Osteocyte (in vitro differentiated cells): ENCODE measurements around the gene EGR4. TPM values are rescaled to one million over a fixed set of nuclear protein-coding genes. Genes with fewer than 3 reads are reported as not detected.

Experiments used
- DNase-seq: peaks from one replicate; pipeline ENCODE4 v3.0.0; 2021; ENCODE audit warnings: mixed read lengths; ENCODE audit not compliant: unreplicated experiment; ENCODE audit errors: extremely low spot score
- H3K27ac Mint-ChIP-seq: one replicate; pipeline ENCODE4 v1.8.0; 2021; ENCODE audit warnings: mild to moderate bottlenecking, mixed read lengths; ENCODE audit not compliant: unreplicated experiment
- H3K27me3 Mint-ChIP-seq: one replicate; pipeline ENCODE4 v1.8.0; 2021; ENCODE audit warnings: mixed read lengths; ENCODE audit not compliant: unreplicated experiment
- H3K36me3 Mint-ChIP-seq: one replicate; pipeline ENCODE4 v1.8.0; 2021; ENCODE audit warnings: mixed read lengths; ENCODE audit not compliant: unreplicated experiment
- H3K4me1 Mint-ChIP-seq: one replicate; pipeline ENCODE4 v1.8.0; 2021; ENCODE audit warnings: mixed read lengths; ENCODE audit not compliant: unreplicated experiment
- H3K4me3 Mint-ChIP-seq: one replicate; pipeline ENCODE4 v1.8.0; 2021; ENCODE audit warnings: mild to moderate bottlenecking, moderate library complexity, mixed read lengths; ENCODE audit not compliant: unreplicated experiment
- H3K9me3 Mint-ChIP-seq: one replicate; pipeline ENCODE4 v1.8.0; 2021; ENCODE audit warnings: mixed read lengths; ENCODE audit not compliant: unreplicated experiment
- CTCF ChIP-seq: fragments of 200-600 bp; sonication (generic); IDR thresholded peaks from 2 replicates; pipeline ENCODE4 v1.5.0; 2021; ENCODE audit warnings: antibody characterized with exemption, mild to moderate bottlenecking, moderate library complexity
- total RNA-seq: library from RNA; stranded (reverse); gene quantifications from 2 replicates; pipeline ENCODE4 v1.2.1, GENCODE V29; 2021

EGR4 gene
- total RNA-seq, 1 donor from 2014 or later: not detected

GRCh38 chr2:73259704-73260337, 33.5 kb downstream of the EGR4 start:
- H3K27me3 Mint-ChIP-seq: peaks cover 7% of the 10 kb centered on the region
- H3K36me3 Mint-ChIP-seq: no peaks in the 10 kb centered on the region
- H3K4me3 Mint-ChIP-seq: no peak overlapping the region
- no peak for DNase-seq
- no peaks in the 10 kb centered on the region for H3K4me1 Mint-ChIP-seq
- no peak for TF ChIP-seq CTCF
- no peak overlapping the region for H3K27ac Mint-ChIP-seq
- no peaks in the 10 kb centered on the region for H3K9me3 Mint-ChIP-seq

GRCh38 chr2:73259276-73259675, 34.1 kb downstream of the EGR4 start:
- DNase-seq: no peak
- no peaks in the 10 kb centered on the region for H3K9me3 Mint-ChIP-seq

GRCh38 chr2:73258913-73259215, 34.5 kb downstream of the EGR4 start:
- Mint-ChIP-seq H3K9me3 (no peaks in the 10 kb centered on the region), H3K27ac (no peak overlapping the region), H3K36me3 (peaks cover 2% of the 10 kb centered on the region), H3K4me3 (no peak overlapping the region), H3K4me1 (no peaks in the 10 kb centered on the region), H3K27me3 (peaks cover 7% of the 10 kb centered on the region)
- DNase-seq: no peak
- TF ChIP-seq CTCF: no peak

More at GRCh38 chr2:73259276-73259675, 34.1 kb downstream of the EGR4 start:
- H3K36me3 Mint-ChIP-seq: no peaks in the 10 kb centered on the region
- no peak overlapping the region for H3K4me3 Mint-ChIP-seq
- H3K27me3 Mint-ChIP-seq: peaks cover 7% of the 10 kb centered on the region
- TF ChIP-seq CTCF: no peak
- no peak overlapping the region for H3K27ac Mint-ChIP-seq
- H3K4me1 Mint-ChIP-seq: no peaks in the 10 kb centered on the region

GRCh38 chr2:73258186-73258912, 35.0 kb downstream of the EGR4 start:
- no peaks in the 10 kb centered on the region for H3K4me1 Mint-ChIP-seq
- no peak overlapping the region for H3K4me3 Mint-ChIP-seq
- no peak overlapping the region for H3K27ac Mint-ChIP-seq
- peaks cover 7% of the 10 kb centered on the region for H3K27me3 Mint-ChIP-seq
- DNase-seq: no peak
- peaks cover 7% of the 10 kb centered on the region for H3K36me3 Mint-ChIP-seq
- TF ChIP-seq CTCF: no peak
- no peaks in the 10 kb centered on the region for H3K9me3 Mint-ChIP-seq

GRCh38 chr2:73257425-73258125, 35.8 kb downstream of the EGR4 start:
- no peak overlapping the region for H3K27ac Mint-ChIP-seq
- no peaks in the 10 kb centered on the region for H3K9me3 Mint-ChIP-seq
- no peak for DNase-seq
- H3K4me1 Mint-ChIP-seq: no peaks in the 10 kb centered on the region
- H3K36me3 Mint-ChIP-seq: peaks cover 14% of the 10 kb centered on the region
- H3K27me3 Mint-ChIP-seq: peaks cover 7% of the 10 kb centered on the region
- no peak overlapping the region for H3K4me3 Mint-ChIP-seq
- no peak for TF ChIP-seq CTCF
